Measurements from ENCODE around the gene RAB11FIP4. TPM values are rescaled to one million over a fixed set of nuclear protein-coding genes. Genes with fewer than 3 reads are reported as not detected.

RAB11FIP4 gene
- polyA plus RNA-seq, 1 of the 3 experiments (the other 2 are of a cell fraction), result 9.4 TPM

- Histone ChIP-seq H3F3A (replicated peaks; ENCODE audit: insufficient read depth) (peaks cover 39% of the 10 kb centered on the region), H3K4me3 (ENCODE audit: low read depth in 2 of 2, low read length in 1 of 2) (peak overlapping the region; percentile 45 to 58; a peak in 2 of 4 replicates), H3K9ac (peak overlapping the region; percentile 65), H3K27me3 (ENCODE audit: insufficient read depth) (no peaks in the 10 kb centered on the region), H3K36me3 (replicated peaks in 1 of 2; ENCODE audit: control insufficient read depth in 1 of 2, insufficient read depth in 2 of 2, low read length in 1 of 2) (no peaks in the 10 kb centered on the region), H3K27ac (ENCODE audit: low read depth in 2 of 2, low read length in 1 of 2) (peak overlapping the region; percentile 69 to 86), H3K9me3 (no peaks in the 10 kb centered on the region), H3K4me1 (ENCODE audit: control insufficient read depth in 1 of 2, insufficient read depth in 2 of 2, low read depth in 1 of 2, low read length in 1 of 2) (peaks cover 12 to 42% of the 10 kb centered on the region in 2 experiments; a peak in 3 of 4 replicates), H2AFZ (ENCODE audit: low read depth) (no peak overlapping the region), H3K9me2 (no peaks in the 10 kb centered on the region), H3K4me2 (peak overlapping the region; percentile 76), H3K79me2 (ENCODE audit: insufficient read depth) (peaks cover 54% of the 10 kb centered on the region), H4K20me1 (ENCODE audit: insufficient read depth) (no peaks in the 10 kb centered on the region)
- ChIA-PET POLR2A (no interaction called here), CTCF (interaction anchor here (0.9 to 15.6 kb wide), 3 partner anchors 13 to 282 kb away, joined by 3 to 338 read pairs (median 7); no protein-coding TSS in a partner anchor)
- WGBS (ENCODE audit: low lambda C conversion rate), result 75% methylated on average over 9 of the region's 10 CpGs
- DNase-seq, result no peak
- TF ChIP-seq YY1 (IDR thresholded peaks at IDR 0.05; ENCODE audit: low read depth) (no peak), RCOR1 (IDR thresholded peaks at IDR 0.05; ENCODE audit: low read length) (no peak), POLR2AphosphoS5 (IDR thresholded peaks at IDR 0.05; ENCODE audit: low read depth, low read length) (no peak), MAX (IDR thresholded peaks at IDR 0.05; ENCODE audit: low read depth) (no peak), EZH2phosphoT487 (IDR thresholded peaks at IDR 0.05; ENCODE audit: borderline replicate concordance, low read depth) (no peak), EP300 (IDR thresholded peaks at IDR 0.05; ENCODE audit: borderline replicate concordance in 1 of 2, low read depth in 1 of 2, low read length in 1 of 2) (no peak), SIN3A (IDR thresholded peaks at IDR 0.05; ENCODE audit: borderline replicate concordance, low read depth, low read length) (no peak), FOSL2 (IDR thresholded peaks at IDR 0.05; ENCODE audit: borderline replicate concordance, low read depth) (no peak), TAF1 (IDR thresholded peaks at IDR 0.05; ENCODE audit: borderline replicate concordance, low read depth, low read length) (no peak), GABPA (IDR thresholded peaks at IDR 0.05; ENCODE audit: low read depth) (no peak), MXI1 (IDR thresholded peaks at IDR 0.05; ENCODE audit: low read depth, low read length) (no peak), REST (IDR thresholded peaks at IDR 0.05; ENCODE audit: low read depth, low read length) (no peak), JUND (IDR thresholded peaks at IDR 0.05) (no peak)
These were observed 169.3 kb downstream of the RAB11FIP4 start for GRCh38 chr17:31560616-31561235.
